Activated CD4-positive, alpha-beta T cell treated with anti-CD3 and anti-CD28 coated beads, Interleukin-10, Interleukin-2, amounts not matched to agents 100 ng/mL and 50 ng/mL, durations not matched to agents 16 hours and 8 hours (primary cell): ENCODE results near the gene CFI.
A peak's percentile ranks its signal among the peaks of the same experiment; 100 is the strongest.

Experiments used
- DNase-seq: peaks from one replicate; pipeline ENCODE4 v3.0.0-alpha.2; 2020

CFI gene

GRCh38 chr4:109801895-109802319 is at the start of gene CFI:
TSS of gene CFI (minus strand) at chr4:109801999. CDS start at chr4:109801971, 28 bp downstream.
- DNase-seq: no peak

DNA sequence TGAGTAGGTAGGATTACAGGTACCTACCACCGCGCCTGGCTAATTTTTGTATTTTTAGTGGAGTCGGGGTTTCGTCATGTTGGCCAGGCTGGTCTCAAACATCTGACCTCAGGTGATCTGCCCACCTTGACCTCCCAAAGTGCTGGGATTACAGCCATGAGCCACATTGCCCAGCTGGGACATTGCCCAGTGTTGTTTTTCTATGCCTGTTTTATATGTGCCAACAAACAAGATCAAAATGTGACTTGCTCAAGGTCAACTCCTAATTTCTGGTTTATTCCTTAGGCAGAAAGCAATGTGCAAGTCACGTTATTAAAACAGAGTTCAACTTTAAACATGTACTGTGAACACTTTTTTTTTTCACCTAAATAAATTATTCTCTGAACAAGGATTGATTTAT is 48.8 kb upstream of the CFI start:
- DNase-seq: no peak

GRCh38 chr4:109848501-109848900 is 46.7 kb upstream of the CFI start:
- DNase-seq: no peak

- no peak for DNase-seq
Measured at GRCh38 chr4:109847896-109848442, 46.2 kb upstream of the CFI start, which contains the start of gene LRIT3. TSS of gene LRIT3 (plus strand) at chr4:109848107. CDS start at chr4:109848202, 95 bp downstream.

DNA sequence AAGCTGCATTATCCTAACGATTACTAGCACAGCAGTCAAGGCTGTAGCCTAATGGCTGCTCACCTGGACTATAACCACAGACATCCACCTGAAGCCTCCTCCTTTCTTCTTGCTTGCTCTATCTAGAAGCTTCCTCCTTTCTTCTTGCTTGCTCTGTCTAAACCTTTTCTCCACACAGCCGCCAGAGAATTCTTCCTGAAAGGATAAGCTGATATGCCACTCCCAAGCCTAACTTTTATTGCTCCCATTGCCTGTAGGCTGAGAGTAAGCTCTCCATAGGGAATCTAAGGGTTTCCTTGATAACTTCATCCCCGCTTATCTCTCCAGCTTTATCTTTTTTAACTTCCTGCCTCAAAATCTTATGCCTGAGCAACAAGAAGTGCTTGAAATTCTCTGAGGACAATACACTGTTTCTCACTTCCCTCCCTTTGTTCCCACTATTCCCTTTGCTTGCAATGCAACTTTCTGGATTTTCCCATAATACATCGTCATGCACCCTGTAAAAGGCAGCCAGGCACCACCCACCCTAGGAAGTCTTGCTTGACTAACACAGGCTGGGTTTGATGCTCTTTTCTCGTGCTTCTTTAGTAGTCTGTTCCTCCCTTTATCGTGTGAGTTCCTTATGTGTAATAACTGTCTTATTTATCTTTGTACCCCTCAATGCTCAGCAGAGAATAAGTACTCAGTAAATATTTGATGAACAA is 44.7 kb upstream of the CFI start:
- DNase-seq: no peak

DNA sequence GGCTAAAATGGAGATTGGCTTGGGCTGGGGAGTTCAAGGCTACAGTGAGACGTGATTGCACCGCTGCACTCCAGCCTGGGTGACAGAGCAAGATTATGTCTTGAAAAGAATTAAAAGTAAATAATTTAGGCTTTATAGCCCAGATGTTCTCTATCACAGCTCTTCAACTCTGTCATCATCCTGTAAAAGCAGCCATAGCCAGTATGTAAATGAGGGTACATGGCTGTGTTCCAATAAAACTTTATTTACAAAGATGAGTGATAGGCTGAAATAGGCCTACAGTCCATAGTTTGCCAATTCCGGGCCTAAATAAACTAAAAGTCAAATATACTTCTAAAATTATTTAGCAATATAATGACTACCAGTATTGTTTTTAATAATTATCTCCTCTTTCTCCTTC is 35.2 kb upstream of the CFI start:
- no peak for DNase-seq

GRCh38 chr4:109833756-109834155 is 32.0 kb upstream of the CFI start:
- DNase-seq: no peak

- no peak for DNase-seq
Measured at GRCh38 chr4:109827672-109828071, 25.9 kb upstream of the CFI start, which contains the start of gene RRH. TSS of gene RRH (plus strand) at chr4:109827972. CDS start at chr4:109828028, 56 bp downstream.

- peak; percentile 14 for DNase-seq
Measured at GRCh38 chr4:109826719-109827118, 24.9 kb upstream of the CFI start.

DNA sequence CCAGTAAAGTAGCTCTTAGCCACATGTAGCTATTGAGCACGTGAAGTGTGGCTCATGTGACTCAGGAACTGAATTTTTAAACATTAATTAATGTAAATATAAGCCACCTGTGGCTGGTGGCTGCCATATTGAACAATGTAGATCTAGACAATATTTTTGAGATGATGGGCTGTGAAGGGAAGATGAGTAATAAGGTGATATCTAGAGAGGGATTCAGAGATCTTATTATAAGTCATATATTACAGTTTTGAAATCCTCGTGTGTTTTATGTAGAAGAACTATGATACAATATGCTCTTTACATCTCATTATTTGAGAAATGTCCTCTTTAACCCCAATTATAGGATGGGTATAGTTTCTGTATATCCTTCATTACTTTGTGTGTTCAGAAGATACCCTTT is 19.4 kb upstream of the CFI start:
- DNase-seq: peak; percentile 54

DNA sequence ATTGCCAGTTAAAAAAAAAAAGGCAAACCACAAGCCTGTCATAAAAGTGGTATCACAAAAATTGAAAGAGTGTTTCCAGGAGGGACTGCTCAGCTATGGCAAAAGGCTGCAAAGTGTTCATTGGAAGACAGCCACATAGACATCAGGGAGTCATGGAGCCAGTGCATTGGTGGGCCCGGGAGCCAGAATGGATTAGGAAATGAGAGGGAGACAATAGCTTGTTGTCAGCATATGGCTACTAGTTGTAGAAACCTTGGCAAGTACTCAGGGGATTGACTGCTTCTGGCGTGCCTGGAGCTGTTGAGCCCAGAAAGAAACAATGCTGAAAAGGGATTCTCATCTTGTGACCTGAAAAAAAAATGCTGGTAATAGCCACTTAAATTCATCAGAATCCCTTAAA is 18.8 kb upstream of the CFI start:
- DNase-seq: no peak

DNA sequence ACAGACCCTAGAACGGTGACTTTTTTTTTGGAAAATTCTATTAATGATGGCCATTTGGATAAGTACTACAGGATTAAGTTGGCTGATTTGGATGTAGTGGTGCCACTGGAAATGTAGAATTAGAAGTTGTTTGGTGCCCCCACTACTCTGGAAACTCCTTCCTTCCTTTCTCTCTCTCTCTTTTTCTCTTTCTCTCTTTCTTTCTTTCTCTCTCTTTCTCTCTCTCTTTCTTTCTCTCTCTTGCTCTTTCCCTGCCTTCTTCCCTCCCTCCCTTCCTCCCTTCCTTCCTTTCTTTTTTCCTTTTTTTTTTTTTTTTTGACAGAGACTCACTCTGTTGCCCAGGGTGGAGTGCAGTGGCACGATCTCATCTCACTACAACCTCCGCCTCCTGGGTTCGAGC is 16.5 kb upstream of the CFI start:
- no peak for DNase-seq

GRCh38 chr4:109816894-109817293 is 15.1 kb upstream of the CFI start:
- DNase-seq: peak; percentile 50

DNA sequence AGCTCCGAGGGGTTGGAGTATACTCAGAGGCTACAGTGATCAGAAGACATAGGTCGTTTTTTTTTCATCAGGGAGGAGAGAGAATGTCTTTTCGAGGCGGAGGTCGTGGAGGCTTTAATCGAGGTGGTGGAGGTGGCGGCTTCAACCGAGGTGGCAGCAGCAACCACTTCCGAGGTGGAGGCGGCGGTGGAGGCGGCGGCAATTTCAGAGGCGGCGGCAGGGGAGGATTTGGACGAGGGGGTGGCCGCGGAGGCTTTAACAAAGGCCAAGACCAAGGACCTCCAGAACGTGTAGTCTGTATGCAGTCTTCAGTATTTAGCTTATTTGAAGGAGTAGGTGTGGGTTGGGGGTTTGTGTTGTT is 14.3 kb upstream of the CFI start:
- DNase-seq: peak; percentile 44

GRCh38 chr4:109815151-109816081 is 13.6 kb upstream of the CFI start, which contains the start of gene GAR1:
TSS of gene GAR1 (plus strand) at chr4:109815762. CDS start at chr4:109816165, 403 bp downstream.
- peak; percentile 96 for DNase-seq

DNA sequence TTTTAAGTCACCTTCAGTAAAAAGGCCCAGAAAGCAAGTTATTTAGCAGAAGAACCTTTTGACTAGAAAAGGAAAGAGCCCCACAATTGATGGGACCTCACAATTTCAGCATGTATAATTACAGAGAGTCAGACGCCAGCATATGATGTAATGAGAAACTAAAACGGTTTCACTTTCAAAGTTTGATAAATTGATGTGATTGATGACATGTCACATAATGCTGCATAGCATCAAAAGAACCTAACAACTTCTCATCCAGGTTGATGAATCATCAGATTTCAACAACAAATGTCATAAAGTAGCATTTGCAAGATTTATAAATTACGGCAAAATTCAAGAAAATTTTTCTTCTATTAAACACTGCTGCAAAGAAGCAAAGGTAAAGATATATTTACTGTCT is 9.9 kb upstream of the CFI start:
- peak; percentile 23 for DNase-seq

GRCh38 chr4:109810552-109811387 is 9.0 kb upstream of the CFI start:
- no peak for DNase-seq

DNA sequence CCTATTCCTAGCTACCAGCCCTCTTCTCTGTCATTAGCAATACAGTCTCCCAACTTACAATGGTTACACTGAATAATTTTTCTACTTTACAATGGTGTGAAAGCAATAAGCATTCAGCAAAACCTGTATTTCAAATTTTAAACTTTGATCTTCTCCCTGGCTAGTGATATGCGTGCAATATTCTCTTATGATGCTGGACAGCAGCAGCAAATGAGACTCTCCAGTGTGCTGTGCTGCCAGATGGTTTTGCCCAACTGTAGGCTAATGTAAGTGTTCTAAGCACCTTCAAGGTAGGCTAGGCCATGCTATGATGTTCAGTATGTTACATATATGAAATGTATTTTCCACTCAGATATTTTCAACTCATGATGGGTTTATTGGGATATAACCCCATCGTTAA is 7.9 kb upstream of the CFI start:
- no peak for DNase-seq

- peak; percentile 39 for DNase-seq
Measured at GRCh38 chr4:109803924-109804571, 2.2 kb upstream of the CFI start.

DNA sequence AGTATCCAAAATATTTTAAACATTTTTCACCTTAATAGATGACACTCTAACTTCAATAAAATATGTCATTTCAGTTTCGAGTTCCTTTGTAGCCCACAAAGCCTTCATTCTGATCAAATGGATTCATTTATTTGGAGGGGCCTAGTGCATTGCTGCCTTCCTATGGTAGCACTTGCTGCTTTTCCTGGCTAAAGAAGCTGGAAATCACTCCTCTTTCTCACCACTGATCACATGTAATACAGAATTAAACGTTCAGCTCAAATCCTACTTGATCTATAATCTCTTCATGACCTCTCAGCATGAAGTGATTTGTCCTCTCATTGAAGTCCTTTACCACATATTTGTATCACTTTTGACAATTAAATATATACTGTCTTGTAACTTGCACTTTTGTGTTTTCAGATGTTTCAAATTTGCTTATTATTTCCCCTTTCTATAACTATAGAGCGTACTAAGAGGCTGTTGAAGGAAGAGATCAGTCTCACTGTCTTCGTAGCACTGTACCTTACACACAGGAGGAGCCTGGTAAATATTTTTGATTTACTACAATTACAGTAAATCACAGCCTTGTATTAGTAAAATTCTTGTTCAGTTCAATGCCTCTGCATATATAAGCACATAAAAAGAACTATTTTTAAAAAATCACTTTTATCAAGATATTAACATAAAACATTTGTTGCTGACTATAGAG is 555 bp downstream of the CFI start:
- no peak for DNase-seq

DNA sequence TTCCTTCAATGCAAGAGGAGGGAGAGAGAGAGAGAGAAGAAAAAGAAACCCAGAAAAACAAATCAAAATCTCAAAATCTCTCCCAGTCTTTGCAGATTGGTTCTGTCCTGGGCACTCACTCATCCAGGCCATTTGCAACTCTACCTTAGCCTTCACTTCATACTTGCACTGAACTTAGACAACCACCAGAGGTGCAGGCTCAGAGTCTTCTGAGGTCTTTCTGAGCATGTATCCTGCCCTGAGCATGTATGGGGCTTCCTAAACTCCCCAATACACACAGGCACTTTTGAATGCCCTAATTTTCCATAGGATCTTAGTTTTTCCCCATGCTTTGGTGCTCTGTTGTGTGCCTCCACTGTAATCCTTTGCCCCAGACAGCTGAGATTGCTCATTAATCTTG is 2.9 kb downstream of the CFI start:
- peak; percentile 2 for DNase-seq
